ENCODE results near the gene ACADM.

ACADM gene

DNA sequence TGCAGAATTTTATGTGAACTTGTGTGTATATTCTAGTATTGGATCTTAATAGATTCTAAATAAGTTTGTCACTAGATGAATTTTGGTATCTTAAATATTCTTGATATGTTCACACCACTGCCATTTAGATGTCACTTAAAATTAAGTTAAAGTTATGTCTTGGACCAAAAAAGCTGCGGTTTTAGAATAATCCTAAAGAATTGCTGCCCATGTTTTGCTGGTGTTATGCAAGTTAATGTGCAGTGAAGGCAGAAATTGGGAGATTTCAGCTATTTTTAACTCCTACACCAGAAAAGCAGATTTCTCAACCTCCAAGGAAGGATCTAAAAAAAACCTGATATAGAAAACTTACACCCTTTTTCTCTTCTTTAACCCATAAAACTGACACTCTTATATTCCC, 757 bp downstream of the ACADM start:
- ATAC-seq, result no peak
- no peak for TF ChIP-seq GLIS3 (CRISPR knock-in tag; IDR thresholded peaks at IDR 0.05)
- no peak for TF ChIP-seq ARNTL (CRISPR knock-in tag; IDR thresholded peaks at IDR 0.05; ENCODE audit: borderline replicate concordance, low read depth)
- TF ChIP-seq CSDC2 (CRISPR knock-in tag; IDR thresholded peaks at IDR 0.05), result no peak
- no peak for TF ChIP-seq BACH2 (CRISPR knock-in tag; IDR thresholded peaks at IDR 0.05; ENCODE audit: borderline replicate concordance)
- TF ChIP-seq ZNF8 (CRISPR knock-in tag; IDR thresholded peaks at IDR 0.05), result no peak
- no peak for TF ChIP-seq PATZ1 (CRISPR knock-in tag; IDR thresholded peaks at IDR 0.05; ENCODE audit: borderline replicate concordance)
- TF ChIP-seq TSHZ2 (CRISPR knock-in tag; IDR thresholded peaks at IDR 0.05), result no peak
- no peak for TF ChIP-seq TCF4 (CRISPR knock-in tag; IDR thresholded peaks at IDR 0.05; ENCODE audit: borderline replicate concordance)
- no peak for TF ChIP-seq ESRRG (CRISPR knock-in tag; IDR thresholded peaks at IDR 0.05)

- no peak for TF ChIP-seq OSR1 (CRISPR knock-in tag; IDR thresholded peaks at IDR 0.05)
- no peak for TF ChIP-seq ISL1 (CRISPR knock-in tag; IDR thresholded peaks at IDR 0.05)
- no peak for TF ChIP-seq GLIS3 (CRISPR knock-in tag; IDR thresholded peaks at IDR 0.05)
- no peak for TF ChIP-seq CSDC2 (CRISPR knock-in tag; IDR thresholded peaks at IDR 0.05)
- ATAC-seq, result no peak
Measured at GRCh38 chr1:75725861-75726361, 1.4 kb downstream of the ACADM start.

GRCh38 chr1:75727571-75727970, 3.1 kb downstream of the ACADM start:
- no peak for ATAC-seq
- TF ChIP-seq CREB5 (CRISPR knock-in tag; IDR thresholded peaks at IDR 0.05; ENCODE audit: low read depth), result no peak
- no peak for TF ChIP-seq SNAI2 (CRISPR knock-in tag; IDR thresholded peaks at IDR 0.05)
- no peak for TF ChIP-seq ARNTL (CRISPR knock-in tag; IDR thresholded peaks at IDR 0.05; ENCODE audit: borderline replicate concordance, low read depth)

DNA sequence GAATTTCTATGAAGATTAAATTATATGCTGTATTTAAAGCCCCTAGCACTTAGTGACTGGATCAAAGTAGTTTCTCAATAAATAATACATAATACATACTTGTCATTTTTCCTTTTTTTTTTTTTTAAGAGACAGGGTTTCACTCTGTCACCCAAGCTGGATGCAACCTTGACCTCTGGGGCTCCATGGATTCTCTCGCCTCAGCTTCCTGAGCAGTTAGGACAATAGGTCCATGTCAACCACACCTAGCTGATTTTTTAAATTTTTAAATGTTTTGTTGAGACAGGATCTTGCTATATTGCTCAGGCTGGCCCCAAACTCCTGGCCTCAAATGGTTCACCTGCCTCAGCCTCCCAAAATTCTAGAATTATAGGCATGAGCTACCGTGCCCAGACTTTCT, 5.9 kb downstream of the ACADM start:
- TF ChIP-seq ZFP30 (CRISPR knock-in tag; IDR thresholded peaks at IDR 0.05) (no peak), ARNTL (CRISPR knock-in tag; IDR thresholded peaks at IDR 0.05; ENCODE audit: borderline replicate concordance, low read depth) (no peak), OSR1 (CRISPR knock-in tag; IDR thresholded peaks at IDR 0.05) (no peak), CREB5 (CRISPR knock-in tag; IDR thresholded peaks at IDR 0.05; ENCODE audit: low read depth) (no peak), RARB (CRISPR knock-in tag; IDR thresholded peaks at IDR 0.05) (no peak), ZNF70 (CRISPR knock-in tag; IDR thresholded peaks at IDR 0.05) (no peak), TOX (CRISPR knock-in tag; IDR thresholded peaks at IDR 0.05; ENCODE audit: borderline replicate concordance) (no peak), ESRRG (CRISPR knock-in tag; IDR thresholded peaks at IDR 0.05) (no peak), TSHZ2 (CRISPR knock-in tag; IDR thresholded peaks at IDR 0.05) (no peak), TCF4 (CRISPR knock-in tag; IDR thresholded peaks at IDR 0.05; ENCODE audit: borderline replicate concordance) (no peak)
- ATAC-seq, result no peak
